ENCODE results near the gene PDE6B.

The PDE6B gene

DNA sequence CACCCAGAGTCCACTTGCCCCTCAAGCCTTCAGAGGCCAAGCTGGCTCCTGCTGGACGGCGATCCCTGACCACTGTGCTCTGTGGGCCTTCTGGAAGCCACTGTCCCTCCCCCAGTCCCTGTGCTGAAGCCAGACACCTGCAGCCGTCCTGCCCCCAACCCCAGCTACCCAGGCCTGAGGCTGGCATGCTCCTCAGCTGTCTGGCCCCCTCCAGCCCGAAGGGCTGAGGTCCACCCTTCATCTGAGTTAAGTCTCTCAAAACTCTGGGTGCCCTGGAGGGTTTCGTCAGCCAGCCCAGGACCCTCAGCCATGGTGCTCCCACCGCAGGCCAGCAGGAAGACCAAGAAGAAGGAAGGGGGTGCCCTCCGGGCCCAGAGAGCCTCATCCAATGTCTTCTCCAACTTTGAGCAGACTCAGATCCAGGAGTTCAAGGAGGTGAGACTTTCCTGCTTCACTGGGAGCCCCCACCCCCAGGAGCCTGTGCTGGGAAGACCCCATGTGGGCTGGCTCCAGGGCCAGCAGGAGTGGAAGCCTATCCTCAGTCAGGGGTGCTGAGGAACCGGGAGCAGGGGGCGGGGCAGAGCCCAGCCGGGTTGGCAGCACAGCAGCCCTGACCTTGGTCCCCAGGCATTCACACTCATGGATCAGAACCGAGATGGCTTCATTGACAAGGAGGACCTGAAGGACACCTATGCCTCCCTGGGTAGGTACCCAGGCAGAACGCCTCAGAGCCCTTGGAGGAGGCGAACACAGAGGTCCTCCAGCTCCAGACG, 53.1 kb downstream of the PDE6B start:
- TF ChIP-seq, protein P1, sequence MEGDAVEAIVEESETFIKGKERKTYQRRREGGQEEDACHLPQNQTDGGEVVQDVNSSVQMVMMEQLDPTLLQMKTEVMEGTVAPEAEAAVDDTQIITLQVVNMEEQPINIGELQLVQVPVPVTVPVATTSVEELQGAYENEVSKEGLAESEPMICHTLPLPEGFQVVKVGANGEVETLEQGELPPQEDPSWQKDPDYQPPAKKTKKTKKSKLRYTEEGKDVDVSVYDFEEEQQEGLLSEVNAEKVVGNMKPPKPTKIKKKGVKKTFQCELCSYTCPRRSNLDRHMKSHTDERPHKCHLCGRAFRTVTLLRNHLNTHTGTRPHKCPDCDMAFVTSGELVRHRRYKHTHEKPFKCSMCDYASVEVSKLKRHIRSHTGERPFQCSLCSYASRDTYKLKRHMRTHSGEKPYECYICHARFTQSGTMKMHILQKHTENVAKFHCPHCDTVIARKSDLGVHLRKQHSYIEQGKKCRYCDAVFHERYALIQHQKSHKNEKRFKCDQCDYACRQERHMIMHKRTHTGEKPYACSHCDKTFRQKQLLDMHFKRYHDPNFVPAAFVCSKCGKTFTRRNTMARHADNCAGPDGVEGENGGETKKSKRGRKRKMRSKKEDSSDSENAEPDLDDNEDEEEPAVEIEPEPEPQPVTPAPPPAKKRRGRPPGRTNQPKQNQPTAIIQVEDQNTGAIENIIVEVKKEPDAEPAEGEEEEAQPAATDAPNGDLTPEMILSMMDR (conservative IDR thresholded peaks at IDR 0.05; ENCODE audit: control insufficient read depth, insufficient read depth, low read depth, low read length): no peak
- no peak overlapping the region for H3K4me3 ChIP-seq (ENCODE audit: control insufficient read depth, low read depth, low read length)
- DNase-seq (ENCODE audit: low read depth): no peak

DNA sequence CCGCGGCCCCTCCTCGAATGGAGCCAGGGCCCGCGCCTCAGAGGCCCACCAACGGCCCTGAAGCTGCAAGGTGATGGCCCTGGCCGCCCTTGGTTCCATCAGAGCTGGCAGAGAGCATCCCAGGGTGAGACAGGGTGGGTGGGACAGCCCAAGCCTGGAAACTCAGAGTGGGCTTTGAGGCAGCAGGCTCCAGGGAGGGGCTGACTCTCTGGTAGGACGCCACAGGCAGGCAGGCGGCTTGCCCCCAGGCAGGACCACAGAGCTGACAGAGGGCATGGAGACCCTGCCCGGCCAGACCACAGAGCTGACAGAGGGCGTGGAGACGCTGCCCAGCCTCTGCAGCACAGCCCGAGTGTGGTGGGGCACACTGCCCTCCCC, 53.7 kb downstream of the PDE6B start:
- no peak for DNase-seq (ENCODE audit: low read depth)
- H3K4me3 ChIP-seq (ENCODE audit: control insufficient read depth, low read depth, low read length): no peak overlapping the region
- TF ChIP-seq, protein P1 (conservative IDR thresholded peaks at IDR 0.05; ENCODE audit: control insufficient read depth, insufficient read depth, low read depth, low read length): no peak

DNA sequence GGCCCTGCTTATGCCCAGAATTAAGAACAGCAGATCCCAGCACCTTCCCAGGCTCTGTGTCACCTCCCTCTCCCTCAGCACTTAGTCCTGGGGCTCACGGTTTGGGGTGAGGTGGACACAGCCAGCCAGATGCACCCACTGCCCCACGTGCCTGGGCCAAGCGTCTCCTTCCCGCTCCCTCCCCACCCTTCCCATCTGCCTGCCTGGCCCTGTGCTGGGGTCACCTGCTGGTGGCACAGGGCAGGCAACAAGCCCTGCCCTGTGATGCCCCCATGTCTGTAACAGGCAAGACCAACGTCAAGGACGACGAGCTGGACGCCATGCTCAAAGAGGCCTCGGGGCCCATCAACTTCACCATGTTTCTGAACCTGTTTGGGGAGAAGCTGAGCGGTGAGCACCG, 54.3 kb downstream of the PDE6B start:
- DNase-seq (ENCODE audit: low read depth): no peak
- TF ChIP-seq, protein P1 (conservative IDR thresholded peaks at IDR 0.05; ENCODE audit: control insufficient read depth, insufficient read depth, low read depth, low read length): no peak
- H3K4me3 ChIP-seq (ENCODE audit: control insufficient read depth, low read depth, low read length): no peak overlapping the region

DNA sequence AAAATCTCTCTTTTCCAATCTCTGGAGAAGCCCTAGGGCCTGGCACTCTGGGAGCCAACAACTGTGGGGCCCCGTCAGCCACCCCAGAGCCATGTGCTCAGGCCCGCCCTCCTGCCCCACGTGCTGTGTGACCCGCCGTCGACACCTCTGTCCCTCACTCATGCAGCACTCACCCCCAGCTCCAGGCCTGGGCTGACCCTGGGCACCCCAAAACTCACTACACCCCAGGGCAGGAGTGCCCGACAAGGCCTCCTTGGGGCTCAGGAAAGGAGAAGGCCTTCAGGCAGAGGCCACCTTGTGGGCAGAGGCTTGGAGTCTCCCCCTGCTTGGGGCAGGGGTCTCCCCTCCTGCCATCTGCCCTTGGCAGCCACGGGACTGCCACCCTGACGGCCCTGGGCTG, 54.7 kb downstream of the PDE6B start:
- TF ChIP-seq, protein P1 (conservative IDR thresholded peaks at IDR 0.05; ENCODE audit: control insufficient read depth, insufficient read depth, low read depth, low read length): no peak
- no peak for DNase-seq (ENCODE audit: low read depth)
- no peak overlapping the region for H3K4me3 ChIP-seq (ENCODE audit: control insufficient read depth, low read depth, low read length)

DNA sequence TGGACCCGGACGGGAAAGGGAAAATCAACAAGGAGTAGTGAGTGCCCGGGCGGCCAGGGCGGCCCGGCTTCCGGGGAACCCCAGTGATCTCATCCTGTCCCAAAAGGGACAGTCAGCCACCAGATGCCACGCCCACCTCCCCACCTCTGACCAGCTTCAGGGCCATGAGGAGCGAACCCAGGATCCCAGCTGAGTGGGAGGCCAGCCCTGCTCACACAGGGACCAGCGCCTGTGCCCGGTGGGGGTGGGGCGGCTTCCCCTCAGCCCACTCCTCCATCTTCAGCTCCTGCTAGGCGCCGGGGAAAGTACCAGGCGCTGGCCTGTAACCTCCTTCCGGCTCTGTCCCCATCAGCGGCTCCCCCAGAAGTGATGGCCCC, 55.2 kb downstream of the PDE6B start:
- no peak overlapping the region for H3K4me3 ChIP-seq (ENCODE audit: control insufficient read depth, low read depth, low read length)
- no peak for DNase-seq (ENCODE audit: low read depth)
- TF ChIP-seq, protein P1 (conservative IDR thresholded peaks at IDR 0.05; ENCODE audit: control insufficient read depth, insufficient read depth, low read depth, low read length): no peak

DNA sequence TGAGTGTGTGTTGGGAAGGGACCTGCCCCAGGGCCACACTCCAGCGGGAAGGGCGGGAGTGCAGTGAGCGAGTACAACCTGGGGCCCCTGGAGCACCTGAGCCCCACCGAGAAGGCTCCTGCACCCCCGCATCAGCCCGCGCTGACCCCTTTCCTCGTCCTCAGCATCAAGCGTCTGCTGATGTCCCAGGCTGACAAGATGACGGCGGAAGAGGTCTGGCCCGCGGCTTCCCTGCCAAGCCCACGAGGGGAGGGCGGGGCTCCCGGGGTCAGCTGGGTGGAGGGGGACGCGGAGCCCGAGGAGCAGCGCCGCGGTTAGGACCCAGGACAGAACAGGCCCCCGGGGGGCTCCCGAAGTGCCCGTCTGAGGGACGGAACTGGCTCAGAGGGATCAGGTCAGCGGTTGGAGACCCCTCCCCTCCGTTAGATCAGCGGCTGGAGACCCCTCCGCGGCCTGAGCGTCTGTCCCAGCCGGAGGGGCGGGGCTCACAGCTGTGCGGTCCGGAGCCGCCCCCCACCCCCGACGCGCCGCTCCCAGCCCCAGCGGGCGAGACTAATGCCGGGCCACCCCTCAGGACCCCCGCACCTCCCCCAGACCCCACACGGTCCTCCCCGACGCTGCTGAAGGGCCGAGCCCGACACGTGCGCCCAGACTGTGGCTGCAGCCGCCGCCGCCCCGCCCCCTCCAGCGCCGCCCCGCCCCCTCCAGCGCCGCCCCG, 55.7 kb downstream of the PDE6B start:
- TF ChIP-seq, protein P1 (conservative IDR thresholded peaks at IDR 0.05; ENCODE audit: control insufficient read depth, insufficient read depth, low read depth, low read length): no peak
- DNase-seq (ENCODE audit: low read depth): peak; percentile 37

More for the DNA sequence above, 55.7 kb downstream of the PDE6B start:
- peak overlapping the region; percentile 37 for H3K4me3 ChIP-seq (ENCODE audit: control insufficient read depth, low read depth, low read length)
